Measurements from ENCODE around the gene SLC29A3. TPM values are rescaled to one million over a fixed set of nuclear protein-coding genes. Genes with fewer than 3 reads are reported as not detected.

Gene SLC29A3
- total and polyA plus RNA-seq, 2 of the 8 experiments (the other 6 are each of a cell fraction or from before 2014, with no cell fraction given) = 14.0 to 24.6 TPM

DNA sequence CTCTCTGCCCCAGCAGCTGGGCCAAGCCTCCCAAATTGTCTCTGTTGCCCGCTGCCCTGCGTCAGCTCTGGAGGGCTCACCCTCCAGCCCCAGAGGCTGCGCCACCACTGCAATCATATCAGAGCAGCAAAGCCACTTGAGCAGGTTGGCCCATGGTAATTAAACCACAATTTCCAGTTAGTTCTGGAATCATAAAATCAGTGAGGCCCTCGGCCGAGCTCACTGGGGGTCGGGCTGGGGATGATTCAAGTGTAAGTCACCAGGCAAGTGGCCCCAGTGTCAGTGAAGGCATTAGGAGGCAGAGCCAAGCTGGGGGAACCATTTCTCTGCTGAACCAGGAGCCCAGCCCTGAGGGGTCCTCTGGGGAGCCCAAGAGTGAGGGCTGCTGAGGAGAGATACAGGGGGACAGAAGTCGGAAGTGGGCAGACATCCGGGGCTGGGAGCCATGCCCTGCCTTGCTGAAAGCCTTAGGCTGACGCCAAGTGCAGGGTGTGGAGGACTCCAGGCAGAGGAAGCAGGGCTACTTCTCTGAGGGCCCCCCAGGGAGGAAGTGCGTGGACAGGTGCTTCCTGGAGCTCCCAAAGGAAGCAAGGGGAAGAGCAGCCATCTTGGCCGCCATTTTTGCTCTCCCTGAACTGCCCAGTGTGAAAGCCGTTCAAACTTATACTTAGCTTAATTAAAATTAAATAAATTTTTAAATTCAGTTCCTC is 29.5 kb upstream of the SLC29A3 start:
- H3K4me3 ChIP-seq (ENCODE audit: extremely low read depth in 1 of 4, insufficient read depth in 2 of 4, low read depth in 3 of 4, low read length in 4 of 4) = no peak overlapping the region
- peak; percentile 48; the same call in 1 of the 2 replicates for TF ChIP-seq YY1 (IDR thresholded peaks at IDR 0.05; ENCODE audit: low read depth, low read length)
- no peak for TF ChIP-seq RFX5 (IDR thresholded peaks at IDR 0.05; ENCODE audit: borderline replicate concordance, low read depth, low read length)
- H3K9me3 ChIP-seq (ENCODE audit: insufficient read depth in 2 of 2, low read depth in 1 of 2, low read length in 1 of 2) = no peaks in the 10 kb centered on the region
- peaks cover 4 to 10% of the 10 kb centered on the region in 2 experiments for H4K20me1 ChIP-seq (replicated peaks in 1 of 2; ENCODE audit: control insufficient read depth in 1 of 2, insufficient read depth in 2 of 2, low read length in 2 of 2)
- H2BK12ac ChIP-seq (ENCODE audit: low read depth, low read length) = no peak overlapping the region
- H4K5ac ChIP-seq (ENCODE audit: insufficient read length, low read depth, low read length) = no peak overlapping the region
- FAIRE-seq (no peak), DNase-seq (ENCODE audit: low read depth in 1 of 2, low spot score in 2 of 2) (no peak)
- no peak overlapping the region for H2AK5ac ChIP-seq (ENCODE audit: low read depth, low read length)
- POLR2A ChIA-PET (ENCODE audit: partially characterized antibody) = interaction anchor here (0.9 kb wide), 1 partner anchor 9 kb away, joined by 3 read pairs; no protein-coding TSS in a partner anchor
- H3K36me3 ChIP-seq (ENCODE audit: control insufficient read depth in 2 of 4, insufficient read depth in 4 of 4, low read length in 3 of 4) = peaks cover 11 to 41% (median 27%) of the 10 kb centered on the region in 4 experiments; a peak in 7 of 8 replicates
- H3K23me2 ChIP-seq (ENCODE audit: low read depth, low read length) = no peaks in the 10 kb centered on the region
- no peak overlapping the region for H2BK120ac ChIP-seq (replicated peaks; ENCODE audit: low read depth, low read length)
- H2BK15ac ChIP-seq (ENCODE audit: low read length) = no peak overlapping the region
- no peak overlapping the region for H4K8ac ChIP-seq (ENCODE audit: extremely low read depth, insufficient read depth, low read length)
- H3K4ac ChIP-seq (replicated peaks; ENCODE audit: insufficient read length, low read depth, low read length) = no peak overlapping the region
- no peak overlapping the region for H3K27ac ChIP-seq (ENCODE audit: low read depth, low read length)
- no peaks in the 10 kb centered on the region for H3K4me1 ChIP-seq (replicated peaks in 1 of 4; ENCODE audit: control insufficient read depth in 3 of 4, insufficient read depth in 4 of 4, low read length in 3 of 4)
- H3K79me2 ChIP-seq (ENCODE audit: control insufficient read depth in 1 of 2, insufficient read depth in 2 of 2, low read length in 2 of 2) = no peaks in the 10 kb centered on the region
- no peak overlapping the region for H3K4me2 ChIP-seq (ENCODE audit: insufficient read depth in 1 of 2, low read depth in 2 of 2, low read length in 2 of 2)
- H3K23ac ChIP-seq (ENCODE audit: insufficient read length) = no peak overlapping the region
- no peak overlapping the region for H3K18ac ChIP-seq (ENCODE audit: extremely low read depth, low read length)
- H2BK20ac ChIP-seq (ENCODE audit: low read length) = no peak overlapping the region
- 85% methylated on average over 10 of the region's 12 CpGs; no CpG with 5 or more reads in 1 of the 2 experiments for WGBS, 2 experiments (ENCODE audit: extremely low coverage in 1 of 2, insufficient coverage in 1 of 2, insufficient read length in 1 of 2, insufficient replicate concordance in 2 of 2, low coverage in 1 of 2, low lambda C conversion rate in 2 of 2, missing lambda C conversion rate in 1 of 2)
- H3K9ac ChIP-seq (replicated peaks in 1 of 4; ENCODE audit: extremely low read depth in 1 of 4, low read depth in 3 of 4, low read length in 3 of 4) = no peak overlapping the region
- H2AFZ ChIP-seq (ENCODE audit: low read length) = no peak overlapping the region
- H4K91ac ChIP-seq (replicated peaks; ENCODE audit: insufficient read length, low read length) = no peak overlapping the region
- no peak overlapping the region for H2BK5ac ChIP-seq (ENCODE audit: low read depth, low read length)
- H3K14ac ChIP-seq (ENCODE audit: insufficient read length) = no peak overlapping the region
- no peaks in the 10 kb centered on the region for H3K27me3 ChIP-seq (replicated peaks in 1 of 4; ENCODE audit: control insufficient read depth in 3 of 4, extremely low read depth in 1 of 4, insufficient read depth in 3 of 4, low read length in 3 of 4)
- 0 out of 2 replicates have a peak, but pooled peaks cover 3% of the 10 kb centered on the region for H3K79me1 ChIP-seq (ENCODE audit: low read depth, low read length)
- no peak overlapping the region for H3K56ac ChIP-seq (replicated peaks; ENCODE audit: insufficient read length, low read depth, low read length)
- CTCF ChIA-PET (ENCODE audit: partially characterized antibody) = interaction anchor here (0.6 to 1.7 kb wide), 9 partner anchors 14 to 386 kb away, joined by 3 to 9 read pairs (median 3); no protein-coding TSS in a partner anchor

Data from H1 (cell line).